ENCODE data around the gene SIGLEC9.

SIGLEC9 gene

DNA sequence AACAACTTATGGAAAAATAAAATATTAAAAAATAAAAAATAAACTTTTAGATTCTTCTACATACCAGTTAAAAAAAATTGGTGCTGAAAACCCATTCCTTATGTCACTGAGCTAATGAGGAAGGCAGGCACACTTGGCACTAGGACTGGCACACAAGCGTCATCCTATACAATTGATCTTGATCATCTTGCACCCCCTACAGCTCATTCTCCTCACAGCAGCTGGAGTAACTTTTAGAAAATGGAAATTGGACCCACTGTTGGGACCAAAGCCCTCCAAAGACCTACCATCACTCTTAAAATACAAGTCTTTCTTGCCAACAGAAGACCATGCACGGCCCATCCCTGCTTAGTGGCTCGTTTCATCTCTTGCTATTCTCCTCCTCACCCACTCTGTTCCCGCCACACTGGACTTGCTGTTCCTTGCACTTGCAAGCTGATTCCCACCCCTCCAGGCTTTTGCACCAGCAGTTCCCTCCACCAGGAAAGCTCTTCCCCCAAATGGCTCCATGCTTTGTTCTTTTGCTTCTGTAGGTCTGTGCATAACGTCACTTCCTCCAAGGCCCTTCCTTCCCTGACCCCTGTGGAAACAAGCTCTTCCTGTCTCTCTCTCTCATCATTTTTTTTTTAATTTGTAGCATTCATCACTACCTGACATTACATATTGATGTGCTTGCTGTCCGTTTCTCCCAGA is 28.1 kb upstream of the SIGLEC9 start:
- FAIRE-seq (no peak), DNase-seq (ENCODE audit: low spot score) (no peak)

DNA sequence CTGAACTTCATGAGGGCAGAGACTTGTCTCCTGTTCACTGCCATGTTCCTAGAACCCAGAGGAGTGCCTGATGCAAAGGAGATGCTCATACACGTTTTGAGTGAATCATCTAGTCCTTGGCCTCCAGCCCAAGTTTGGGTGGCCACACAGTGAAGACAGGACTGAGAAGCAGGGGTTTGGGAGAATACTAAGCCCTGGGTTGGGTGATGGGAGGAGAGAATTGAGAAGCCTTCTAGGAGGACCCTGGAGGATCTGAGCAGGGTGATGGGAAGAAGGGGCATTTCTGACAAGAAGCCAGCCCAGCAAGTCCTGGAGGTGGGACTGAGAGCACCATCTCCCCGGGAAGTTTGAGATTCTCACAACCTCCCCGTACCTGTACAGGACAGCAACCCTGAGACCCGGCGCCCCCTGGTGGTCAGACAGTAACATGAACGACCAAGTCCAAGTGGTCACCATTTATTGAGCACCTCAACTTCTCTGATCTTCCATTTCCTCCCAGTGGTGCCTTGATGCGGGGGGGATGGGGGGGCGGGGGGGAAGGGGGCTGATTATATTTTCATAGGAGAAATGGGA is 27.5 kb upstream of the SIGLEC9 start:
- DNase-seq (ENCODE audit: low spot score) (peak; percentile 28), FAIRE-seq (no peak)

DNA sequence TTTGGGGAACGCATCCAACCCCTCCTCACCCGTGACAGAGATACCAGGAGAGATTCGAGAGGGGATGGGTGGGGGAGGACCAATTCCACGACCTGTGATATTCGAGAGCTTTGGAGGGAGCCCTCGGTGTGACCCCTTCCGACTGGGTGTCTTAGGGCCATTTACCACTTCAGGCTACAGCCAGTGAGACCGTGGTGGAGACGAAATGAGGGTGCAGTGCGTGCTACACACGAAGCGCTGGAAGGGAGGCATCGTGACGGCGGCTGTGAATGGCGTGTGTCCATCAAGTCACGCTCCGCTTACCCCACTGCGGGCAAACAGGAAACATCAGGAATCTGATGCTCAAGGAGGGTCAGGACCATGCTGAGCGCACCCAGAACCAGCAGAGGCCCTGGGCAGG is 26.9 kb upstream of the SIGLEC9 start:
- no peak for FAIRE-seq

DNA sequence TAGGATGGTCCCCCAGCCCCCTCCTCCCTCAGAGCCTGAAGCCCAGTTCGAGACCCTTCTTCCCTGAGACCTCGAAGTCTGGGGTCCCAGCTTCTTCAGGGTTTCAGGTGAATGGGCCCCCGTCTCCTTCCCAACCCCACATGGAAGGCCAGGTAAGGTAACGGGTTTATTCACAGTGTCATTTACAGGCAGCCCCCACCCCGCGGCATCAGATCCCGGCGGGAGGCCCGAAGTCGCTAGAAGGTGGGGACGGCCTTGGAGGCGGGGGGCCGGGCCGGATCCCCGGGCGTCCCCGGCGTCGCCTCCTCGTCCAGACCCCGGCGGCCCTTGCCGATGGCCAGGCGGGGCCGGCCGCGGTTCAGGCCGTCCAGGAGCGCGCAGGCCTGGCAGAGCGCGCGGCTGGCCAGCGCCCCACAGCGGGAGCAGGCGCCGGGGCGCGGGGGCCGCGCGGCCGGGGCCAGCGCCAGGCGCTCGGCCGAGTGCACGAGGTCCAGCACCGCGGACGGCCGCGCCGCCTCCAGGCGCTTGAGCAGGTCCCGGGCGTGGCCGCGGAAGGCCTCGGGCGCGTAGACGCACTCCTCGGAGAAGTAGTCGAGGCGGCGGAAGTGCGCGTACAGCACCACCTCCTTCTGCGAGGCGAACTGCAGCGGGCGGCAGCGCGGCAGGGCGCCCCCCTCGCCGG is 26.2 kb upstream of the SIGLEC9 start:
- no peak for DNase-seq (ENCODE audit: low spot score)
- no peak for FAIRE-seq

More for the DNA sequence above, 26.9 kb upstream of the SIGLEC9 start:
- no peak for DNase-seq (ENCODE audit: low spot score)

DNA sequence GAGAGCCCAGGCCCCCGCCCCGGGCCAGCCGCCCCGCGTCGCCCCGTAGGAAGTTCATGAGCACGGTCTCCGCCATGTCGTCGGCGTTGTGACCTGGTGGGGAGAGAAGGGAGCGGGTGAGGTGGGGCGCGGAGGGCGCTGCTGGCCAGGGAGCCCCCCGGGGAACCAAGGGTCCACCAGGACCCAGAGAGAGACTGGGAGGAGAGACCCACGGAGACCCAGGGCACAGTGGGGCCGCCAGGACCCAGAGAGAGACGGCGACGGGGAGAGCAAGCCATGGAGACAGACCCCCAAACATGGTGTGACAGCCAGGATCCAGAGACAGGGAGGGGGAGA is 25.7 kb upstream of the SIGLEC9 start:
- DNase-seq (ENCODE audit: low spot score) = no peak
- no peak for FAIRE-seq

DNA sequence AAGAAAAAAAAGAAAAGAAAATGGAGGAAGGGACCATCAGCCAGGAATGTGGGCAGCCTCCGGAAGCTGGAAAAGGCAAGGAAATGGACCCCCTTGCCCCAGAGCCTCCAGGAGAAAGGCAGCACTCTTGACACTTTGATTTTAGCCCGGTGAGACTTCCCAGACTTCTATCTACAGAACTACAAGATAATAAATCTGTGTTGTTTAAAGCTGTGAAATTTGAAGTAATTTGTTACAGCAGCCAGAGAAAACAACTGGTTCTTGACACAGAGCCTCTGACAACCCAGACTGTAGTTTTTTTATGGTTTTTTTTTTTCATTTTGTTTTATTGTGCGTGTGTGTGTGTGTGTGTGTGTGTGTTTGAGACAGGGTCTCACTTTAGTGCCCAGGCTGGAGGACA is 24.1 kb upstream of the SIGLEC9 start:
- DNase-seq (ENCODE audit: low spot score) (no peak), FAIRE-seq (no peak)

DNA sequence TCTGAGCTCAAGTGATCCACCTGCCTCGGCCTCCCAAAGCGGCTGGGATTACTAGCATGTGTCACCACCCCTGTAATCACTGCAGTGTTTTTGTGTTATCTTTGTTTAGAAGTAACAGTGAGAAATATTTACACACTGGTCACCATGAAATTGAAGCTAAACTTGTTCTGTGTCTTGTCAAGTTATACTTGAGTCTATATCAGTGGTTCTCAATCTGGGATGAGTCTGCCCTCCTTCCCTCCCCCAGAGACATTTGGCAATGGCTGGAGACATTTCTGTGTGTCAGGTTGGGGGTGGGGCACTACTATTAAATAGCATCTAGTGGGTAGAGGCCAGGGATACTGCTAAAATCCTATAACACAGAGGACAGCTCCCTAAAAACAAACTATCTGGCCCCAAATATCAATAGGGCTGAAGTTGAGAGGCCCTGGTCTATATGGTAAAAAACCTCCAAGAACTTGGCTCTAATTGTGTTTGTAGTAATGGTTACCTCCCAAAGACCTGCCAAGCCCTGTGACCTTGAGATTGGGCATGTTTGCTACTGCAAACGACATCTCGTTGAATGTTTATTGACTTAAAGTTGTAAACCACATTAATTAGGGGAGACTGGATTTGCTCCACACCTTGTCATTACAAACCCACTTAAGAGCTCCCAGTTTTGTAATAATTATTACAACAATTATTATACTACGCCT is 23.4 kb upstream of the SIGLEC9 start:
- no peak for DNase-seq (ENCODE audit: low spot score)

DNA sequence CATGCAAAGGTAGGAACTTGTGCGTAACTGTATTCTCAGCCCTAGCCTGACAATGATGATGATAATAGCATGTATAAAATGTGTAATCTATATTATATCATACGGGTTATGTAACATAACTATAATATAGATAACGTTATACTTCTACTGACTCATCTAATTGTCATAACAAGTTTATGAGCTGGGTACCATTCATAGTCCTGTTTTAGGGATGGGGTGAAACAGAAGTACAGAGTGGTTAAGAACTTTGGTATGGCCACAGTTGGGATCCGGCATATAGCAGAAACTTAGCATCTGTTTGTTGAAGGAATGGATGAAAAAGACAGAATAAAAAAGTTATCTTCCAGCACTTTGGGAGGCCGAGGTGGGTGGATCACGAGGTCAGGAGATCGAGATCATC is 21.7 kb upstream of the SIGLEC9 start:
- FAIRE-seq (no peak), DNase-seq (ENCODE audit: low spot score) (no peak)

More for the DNA sequence above, 23.4 kb upstream of the SIGLEC9 start:
- no peak for FAIRE-seq

DNA sequence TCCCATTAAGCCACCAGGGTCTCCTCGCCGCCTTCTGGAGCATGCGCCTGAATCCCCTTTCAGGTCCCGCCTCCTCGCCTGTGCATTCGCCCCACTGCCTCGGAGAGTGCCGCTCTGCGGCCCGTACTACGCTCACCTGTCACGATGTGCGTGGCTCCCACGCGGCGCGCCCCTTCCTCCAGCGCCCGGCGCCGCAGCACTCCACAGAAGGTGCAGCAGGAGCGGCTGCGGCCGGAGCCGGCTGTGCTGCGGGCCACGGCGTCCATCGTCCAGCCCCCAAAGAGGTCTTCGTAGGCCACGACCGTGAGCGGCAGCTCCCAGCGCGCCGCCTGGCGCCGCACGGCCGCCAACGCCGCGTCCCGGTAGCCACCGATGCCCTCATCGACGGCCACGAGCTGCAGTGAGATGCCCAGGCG is 20.8 kb upstream of the SIGLEC9 start:
- DNase-seq (ENCODE audit: low spot score) = no peak

DNA sequence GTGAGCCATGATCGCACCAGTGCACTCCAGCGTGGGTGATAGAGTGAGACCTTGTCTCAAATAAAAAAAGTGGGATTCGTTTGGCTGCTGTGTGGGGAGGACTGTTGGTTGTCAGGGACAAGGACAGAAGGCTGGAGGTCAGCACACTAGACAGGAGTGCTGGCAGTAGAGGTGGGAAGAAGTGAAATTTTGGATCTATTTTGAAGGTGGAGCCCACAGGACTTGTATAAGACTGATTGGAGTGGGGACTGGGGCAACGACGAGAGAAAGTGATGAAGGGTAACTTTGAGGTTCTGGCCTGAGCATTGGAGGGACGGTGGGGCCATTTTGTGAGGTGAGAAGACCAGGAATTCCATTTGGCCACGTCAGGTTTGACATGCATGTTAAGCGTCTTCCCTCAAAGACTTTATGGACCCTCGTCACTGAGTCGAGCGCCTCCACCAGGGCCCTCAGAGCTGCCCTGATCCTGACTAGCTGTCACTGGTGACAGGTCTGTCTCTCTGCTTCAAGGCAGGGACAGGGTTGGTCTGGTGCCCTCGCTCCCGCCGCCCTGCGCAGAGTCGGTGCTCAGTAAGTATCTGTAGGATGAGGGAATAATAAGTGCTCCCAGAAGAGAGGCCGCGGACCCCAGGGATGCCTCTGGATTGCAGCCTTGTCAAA is 17.2 kb upstream of the SIGLEC9 start:
- FAIRE-seq (no peak), DNase-seq (ENCODE audit: low spot score) (no peak)

More for the DNA sequence above, 20.8 kb upstream of the SIGLEC9 start:
- no peak for FAIRE-seq

DNA sequence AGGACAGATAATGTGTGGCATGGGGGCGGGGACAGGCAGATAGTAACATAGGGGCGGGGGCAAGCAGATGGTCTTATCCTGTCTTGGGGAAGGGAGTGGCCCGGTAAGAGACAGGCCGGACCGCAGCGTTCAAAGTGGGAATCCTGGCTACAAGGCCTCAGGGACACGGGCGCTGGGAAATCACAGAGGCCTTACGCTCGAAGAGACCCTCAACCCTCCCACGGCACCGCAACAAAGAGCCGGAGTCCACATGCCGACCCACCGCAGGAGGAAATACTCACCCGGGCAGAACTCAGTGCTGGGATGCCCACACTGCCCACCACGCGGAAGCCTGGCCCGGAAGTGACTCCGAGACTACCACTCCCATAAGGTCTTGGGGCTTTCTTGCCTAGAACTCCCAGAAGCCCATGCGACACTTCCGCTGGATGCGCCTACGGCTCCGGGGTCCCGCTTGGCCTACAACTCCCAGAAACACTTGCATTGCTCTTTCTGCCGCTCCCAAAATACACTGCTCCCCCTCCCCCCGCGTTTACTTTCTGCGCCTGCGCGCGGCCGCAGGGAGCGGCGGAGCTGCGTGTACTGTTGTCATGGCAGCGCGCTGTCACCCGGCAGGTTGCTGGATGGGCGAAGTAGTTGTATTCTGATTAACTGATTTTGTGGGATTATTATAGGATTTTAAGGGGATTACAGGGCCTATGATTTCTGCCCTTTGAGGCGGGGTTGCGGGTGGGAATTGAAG is 16.5 kb upstream of the SIGLEC9 start, which contains the start of gene CTU1:
Gene CTU1, minus strand, starts transcription at position 344 of the 739 bp plus-strand sequence. CDS start 3,840 bp downstream, outside the sequence.
- DNase-seq (ENCODE audit: low spot score) = peak; percentile 96
- FAIRE-seq = peak; percentile 87

DNA sequence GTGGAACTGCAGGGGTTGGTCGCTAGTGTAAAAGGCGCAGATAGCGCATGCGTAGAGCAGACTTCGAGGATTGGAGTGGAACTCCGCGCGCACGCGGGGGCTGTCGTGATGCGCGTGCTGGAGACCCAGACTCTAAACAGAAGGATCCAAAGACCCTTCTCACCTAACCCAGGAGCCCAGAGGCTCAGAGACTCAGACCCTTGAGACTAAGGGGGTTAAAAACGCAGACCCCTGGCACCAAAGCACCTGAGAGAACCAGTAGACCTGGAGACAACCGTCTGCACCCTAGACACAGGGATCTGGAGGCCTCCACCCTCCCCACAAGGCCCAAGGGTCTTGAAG is 15.9 kb upstream of the SIGLEC9 start:
- no peak for FAIRE-seq
- DNase-seq (ENCODE audit: low spot score) = no peak

DNA sequence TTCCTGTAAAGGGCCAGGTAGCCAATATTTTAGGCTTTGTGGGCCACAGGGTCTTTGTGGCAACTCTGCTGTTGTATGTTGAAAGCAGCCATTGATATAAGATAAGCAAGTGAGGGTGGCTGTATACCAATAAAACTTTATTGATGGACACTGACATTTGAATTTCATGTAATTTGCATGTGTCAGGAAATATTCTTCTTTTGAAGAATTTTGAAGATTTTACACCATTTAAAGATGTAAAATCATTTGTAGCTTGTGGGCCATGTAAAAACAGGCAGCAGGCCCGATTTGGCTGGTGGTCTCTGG is 14.1 kb upstream of the SIGLEC9 start:
- FAIRE-seq = no peak

DNA sequence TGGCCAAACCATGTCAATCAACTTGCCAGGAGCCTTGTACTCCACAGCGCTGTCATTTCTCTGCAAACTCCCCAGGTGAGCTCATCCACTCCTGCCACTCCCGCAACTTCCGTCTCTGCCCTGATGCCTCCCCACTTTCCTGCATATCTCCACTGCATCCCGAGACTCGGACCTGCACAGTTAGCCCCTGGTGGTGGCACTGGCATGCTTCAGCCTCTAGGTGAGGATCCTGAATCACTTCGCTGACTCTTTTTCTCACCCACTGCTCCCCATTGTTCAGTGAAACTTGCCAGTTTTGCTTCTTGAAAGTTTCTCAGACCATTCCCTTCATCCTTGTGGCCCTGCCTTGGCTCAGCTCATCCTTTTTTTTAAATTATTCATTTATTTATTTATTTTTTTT is 13.1 kb upstream of the SIGLEC9 start:
- no peak for FAIRE-seq
- DNase-seq (ENCODE audit: low spot score) = no peak

More for the DNA sequence above, 14.1 kb upstream of the SIGLEC9 start:
- no peak for DNase-seq (ENCODE audit: low spot score)

DNA sequence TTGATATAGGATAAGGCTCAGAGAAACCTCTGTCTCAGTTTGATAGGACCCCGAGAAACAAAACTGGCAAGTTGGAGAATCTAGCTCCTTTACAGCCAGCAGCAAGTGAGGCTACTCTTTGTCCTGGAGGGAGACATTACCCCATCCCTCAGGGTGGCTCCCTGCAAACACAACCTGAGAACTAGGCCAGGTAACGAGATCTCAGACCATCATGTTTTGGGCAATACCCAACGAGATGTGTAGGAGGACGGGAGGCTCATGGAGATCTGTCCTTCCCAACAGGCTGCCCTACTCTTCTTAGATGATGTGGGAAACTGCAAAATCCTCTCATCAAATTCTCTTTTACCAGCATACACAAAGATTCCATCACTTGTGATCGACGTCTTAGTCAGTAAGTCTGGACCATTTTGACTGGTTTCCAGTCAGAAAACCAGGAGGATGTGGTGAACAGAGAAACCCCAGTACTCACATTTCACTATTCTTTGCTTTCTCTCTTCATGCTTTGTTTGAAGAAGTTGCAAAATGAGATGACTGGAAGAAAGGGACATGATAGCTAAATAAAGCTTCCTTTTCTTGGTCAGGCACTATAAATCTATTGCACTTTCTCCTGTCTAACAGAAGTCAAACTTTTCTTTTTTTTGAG is 10.5 kb upstream of the SIGLEC9 start:
- DNase-seq (ENCODE audit: low spot score) = no peak
- FAIRE-seq = no peak

DNA sequence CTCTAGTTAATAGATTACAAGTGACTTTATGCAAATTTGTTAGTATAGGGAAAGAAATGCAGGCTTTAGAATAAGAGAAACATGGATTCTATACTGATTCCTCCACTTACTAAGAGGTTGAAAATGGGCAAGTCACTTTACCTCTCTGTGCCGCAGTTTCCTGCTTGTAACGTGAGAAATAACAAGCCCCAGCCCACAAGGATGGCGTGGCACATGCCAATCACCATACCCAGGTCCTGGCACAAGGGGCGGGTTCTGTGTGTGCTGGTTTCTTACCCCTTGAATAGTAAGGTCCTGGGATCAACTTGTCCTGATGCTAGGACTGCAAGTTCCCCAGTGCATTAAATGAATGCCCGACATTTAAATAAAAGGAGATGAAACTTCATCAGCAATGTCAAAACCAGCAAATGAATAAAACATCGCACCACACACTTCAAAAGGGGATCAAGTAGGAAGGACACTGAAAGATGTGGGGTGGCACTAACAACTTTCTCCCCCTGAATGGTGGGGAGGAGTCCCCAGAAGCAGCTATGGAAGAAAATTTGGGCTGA is 7.9 kb upstream of the SIGLEC9 start:
- no peak for FAIRE-seq
- DNase-seq (ENCODE audit: low spot score) = no peak

DNA sequence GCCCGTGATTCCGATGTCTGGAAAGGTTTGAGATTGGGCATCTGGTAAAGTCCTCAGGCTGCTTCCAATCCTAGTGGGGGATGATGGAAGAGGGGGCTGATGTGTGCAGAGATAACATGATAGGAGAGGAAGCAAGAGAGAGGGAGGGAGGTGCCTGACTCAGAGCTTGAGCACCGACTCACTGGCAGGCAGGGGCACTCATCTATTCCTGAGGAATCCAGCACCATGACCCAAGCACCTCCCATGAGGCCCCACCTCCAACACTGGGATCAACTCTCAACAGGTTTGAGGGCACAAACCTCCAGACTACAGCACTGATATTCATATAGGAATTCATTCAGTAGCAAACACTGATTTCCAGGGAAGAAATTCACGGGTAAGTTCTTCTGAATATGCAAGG is 5.6 kb upstream of the SIGLEC9 start:
- FAIRE-seq (no peak), DNase-seq (ENCODE audit: low spot score) (no peak)

DNA sequence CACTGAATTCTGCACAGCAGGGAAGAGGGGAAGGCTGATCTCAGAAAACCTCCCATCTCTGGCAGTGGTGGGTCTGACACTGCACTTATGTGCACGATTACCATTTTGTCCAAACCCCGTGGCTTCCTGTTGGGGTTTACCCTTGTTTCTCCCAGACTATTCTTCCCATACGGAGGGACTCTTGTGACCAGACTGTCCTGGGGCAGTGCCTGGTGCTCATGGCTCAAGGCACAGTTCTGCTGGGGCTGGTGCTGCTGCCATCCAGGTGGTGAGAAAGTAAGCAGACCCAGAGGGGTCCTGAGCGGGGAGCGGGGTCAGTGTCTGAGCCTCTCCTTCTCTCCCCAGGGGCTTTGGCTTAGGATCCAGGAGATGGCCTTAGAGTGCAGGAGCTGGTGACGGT is 5.1 kb upstream of the SIGLEC9 start:
- DNase-seq (ENCODE audit: low spot score) (no peak), FAIRE-seq (no peak)

DNA sequence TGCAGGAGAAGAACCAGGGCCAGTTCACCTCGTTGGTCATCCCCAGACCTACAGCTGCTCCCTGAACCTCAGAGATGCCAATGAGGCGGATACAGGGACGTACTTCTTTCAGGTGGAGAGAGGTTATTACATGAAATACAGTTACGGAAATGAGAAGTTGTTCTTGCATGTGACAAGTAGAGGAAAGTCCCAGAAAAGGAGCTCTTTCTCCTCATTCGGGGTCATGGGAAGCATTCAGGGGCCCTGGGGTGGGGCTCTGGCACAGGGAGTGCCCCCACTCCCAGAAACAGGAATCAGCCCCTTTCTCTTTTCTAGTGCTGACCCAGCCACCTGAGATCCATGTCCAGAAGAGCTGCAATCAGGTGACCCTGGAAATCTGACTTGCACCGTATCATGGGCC is 4.5 kb upstream of the SIGLEC9 start:
- no peak for DNase-seq (ENCODE audit: low spot score)
- no peak for FAIRE-seq

DNA sequence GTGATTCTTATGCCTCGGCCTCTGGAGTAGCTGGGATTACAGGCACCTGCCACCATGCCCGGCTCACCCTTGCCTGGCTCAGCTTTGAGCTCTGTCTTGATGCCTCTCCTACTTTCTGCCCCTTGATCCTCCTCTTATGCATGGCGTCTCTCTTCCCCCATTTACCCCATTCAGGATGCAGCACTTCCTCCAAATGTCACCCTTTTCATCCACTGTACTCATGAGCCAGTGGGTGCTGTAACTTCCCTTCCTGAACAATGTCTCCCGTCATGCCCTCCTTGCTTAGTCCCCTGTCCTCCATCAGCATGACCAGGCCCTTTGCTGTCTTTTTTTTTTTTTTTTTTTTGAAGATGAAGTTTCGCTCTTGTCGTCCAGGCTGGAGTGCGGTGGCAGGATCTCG is 3.4 kb upstream of the SIGLEC9 start:
- DNase-seq (ENCODE audit: low spot score) (no peak), FAIRE-seq (no peak)
